Sigmoid colon (tissue), 7 donors: ENCODE measurements around the gene TSPO2. TPM values are rescaled to one million over a fixed set of nuclear protein-coding genes. Genes with fewer than 3 reads are reported as not detected.
A peak's percentile ranks its signal among the peaks of the same experiment; 100 is the strongest.

Source experiments
- DNase-seq: peaks from one replicate; pipeline ENCODE4 v3.0.0-alpha.2; 2019
- H3K27ac ChIP-seq, 4 donors: fragments of 200-600 bp; sonication (generic); one replicate each; pipeline ENCODE4 v1.5.1; 2016 to 2019; ENCODE audit warnings: mild to moderate bottlenecking in 1 of 4
- H3K27me3 ChIP-seq, 3 donors: fragments of 200-600 bp; sonication (generic); one replicate each; pipeline ENCODE4 v1.5.1; 2019; ENCODE audit warnings: mild to moderate bottlenecking in 1 of 3
- H3K36me3 ChIP-seq, 4 donors: fragments of 200-600 bp; sonication (generic); one replicate each; pipeline ENCODE4 v1.5.1; 2016 to 2019
- H3K4me1 ChIP-seq, 4 donors: fragments of 200-600 bp; sonication (generic); one replicate each; pipeline ENCODE4 v1.5.1; 2017 to 2019
- H3K4me3 ChIP-seq, 4 donors: fragments of 200-600 bp; sonication (generic); one replicate each; pipeline ENCODE4 v1.5.1; 2017 to 2019; ENCODE audit warnings: mild to moderate bottlenecking in 2 of 4, moderate library complexity in 1 of 4
- H3K9me3 ChIP-seq, 4 donors: fragments of 200-600 bp in 3 of 4; sonication (generic) in 3 of 4; one replicate each; pipeline versions ENCODE4 v1.5.1 to v1.6.1; 2013 to 2019
- EP300 ChIP-seq, 4 donors: sonication (generic); formaldehyde crosslinking; IDR thresholded peaks; one replicate each; pipeline ENCODE4 v1.6.1; 2017; ENCODE audit warnings: antibody characterized with exemption in 4 of 4
- POLR2A ChIP-seq, 2 donors: fragments of 450-650 bp; IDR thresholded peaks; one replicate each; pipeline ENCODE4 v1.6.1; 2016; ENCODE audit warnings: antibody characterized with exemption in 2 of 2, mild to moderate bottlenecking in 2 of 2, moderate library complexity in 2 of 2
- POLR2AphosphoS5 ChIP-seq, 4 donors: sonication (generic); formaldehyde crosslinking; IDR thresholded peaks; one replicate each; pipeline ENCODE4 v1.6.1; 2017; ENCODE audit warnings: antibody characterized with exemption in 4 of 4
- WGBS, 2 donors: extraction: QIAGEN DNeasy Blood & Tissue Kit; methylation state at CpG; one replicate each; pipeline ENCODE4 v1.1.7; 2013; 5-methylcytosine and 5-hydroxymethylcytosine counted together
- intact Hi-C: fragments of 100-400 bp; cut with DNase I; formaldehyde crosslinking; loops from one replicate; pipeline ENCODE4 v1.15.1; 2023
- polyA plus RNA-seq, 3 donors: library from polyadenylated mRNA; stranded (reverse); fragments of 200-250 nt; gene quantifications; one replicate each; pipeline ENCODE4 v1.2.3, GENCODE V29; 2013
- total RNA-seq, 4 donors: library from RNA; depleted of rRNA; stranded (reverse); fragments of >200 nt; gene quantifications; one replicate each; pipeline ENCODE4 v1.1.0, GENCODE V29; 2016
- TF ChIP-seq, protein P1 (sequence below), 4 experiments: fragments of 450-650 bp in 3 of 4; fragments of 200-600 bp in 1 of 4; IDR thresholded peaks; one replicate each; pipeline ENCODE4 v1.5.1; 2016 to 2019; ENCODE audit warnings: antibody characterized with exemption in 4 of 4, mild to moderate bottlenecking in 3 of 4, moderate library complexity in 2 of 4
- donor health status: healthy with polysubstance abuse.
- donor health status: Bipolar disorder and iron deficiency.
- donor health status: healthy.

TSPO2 gene
- total and polyA plus RNA-seq, 7 donors = 0.48 TPM; not detected in 6

DNA sequence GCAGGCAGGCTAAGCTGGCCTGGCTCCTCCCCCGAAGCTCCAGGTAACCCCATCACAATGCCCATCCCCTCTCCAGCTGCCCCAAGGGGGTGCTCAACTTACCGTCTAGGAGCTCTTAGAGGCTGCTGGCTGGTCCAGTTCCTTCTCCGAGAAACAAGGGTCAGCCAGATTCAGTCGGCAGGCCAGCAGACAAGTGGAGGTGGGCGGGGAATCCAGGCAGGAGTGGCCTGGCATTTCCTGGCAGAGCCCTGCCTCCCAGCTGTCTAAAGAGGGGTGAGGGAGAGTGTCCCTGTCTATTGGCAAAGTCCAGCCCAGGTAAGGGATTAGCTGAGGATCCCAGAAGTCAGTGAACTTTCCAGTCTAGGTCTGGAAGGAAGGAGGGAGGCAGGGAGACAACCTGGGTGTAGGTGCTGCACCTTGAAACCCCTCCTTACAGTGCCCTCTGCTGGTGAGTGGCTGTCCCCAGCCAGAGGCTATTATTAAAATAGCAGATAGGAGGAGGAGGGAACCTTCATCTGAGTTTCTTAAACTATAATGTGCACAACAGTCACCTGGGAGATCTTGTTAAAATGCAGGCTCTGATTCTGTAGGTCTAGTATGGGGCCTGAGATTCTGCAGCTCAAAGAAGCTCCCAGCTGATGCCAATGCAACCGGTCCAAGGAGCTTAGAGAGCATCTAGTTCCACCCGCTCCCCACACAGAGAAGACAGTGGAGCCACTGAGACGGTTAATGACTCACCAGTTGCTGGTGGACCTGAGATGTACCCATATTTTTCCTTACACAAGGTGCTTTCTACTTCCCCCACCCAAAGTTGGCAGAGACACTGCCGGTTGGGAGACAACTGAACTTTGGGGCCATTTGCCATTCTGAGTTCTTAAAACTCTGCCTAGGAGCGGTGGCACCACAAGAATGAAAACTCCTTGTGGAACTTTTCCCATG lies 2.9 kb upstream of the TSPO2 start, which contains the start of gene UNC5CL:
UNC5CL (minus strand) TSS at position 162 of the 939 bp plus-strand sequence. CDS start 4,147 bp downstream, outside the sequence.
- Histone ChIP-seq H3K27ac (no peak within 1 kb of the TSS), H3K9me3 (no peaks in the 10 kb centered on the region), H3K27me3 (no peaks in the 10 kb centered on the region), H3K4me3 (no peak within 1 kb of the TSS), H3K4me1 (no peaks in the 10 kb centered on the region), H3K36me3 (no peaks in the 10 kb centered on the region)
- DNase-seq = no peak
- 46 to 66% methylated on average over 10 of the region's 10 CpGs for WGBS, 2 donors
- TF ChIP-seq POLR2AphosphoS5 (IDR thresholded peaks at IDR 0.05) (no peak), POLR2A (IDR thresholded peaks at IDR 0.05) (no peak), EP300 (IDR thresholded peaks at IDR 0.05) (no peak)
- TF ChIP-seq, protein P1, sequence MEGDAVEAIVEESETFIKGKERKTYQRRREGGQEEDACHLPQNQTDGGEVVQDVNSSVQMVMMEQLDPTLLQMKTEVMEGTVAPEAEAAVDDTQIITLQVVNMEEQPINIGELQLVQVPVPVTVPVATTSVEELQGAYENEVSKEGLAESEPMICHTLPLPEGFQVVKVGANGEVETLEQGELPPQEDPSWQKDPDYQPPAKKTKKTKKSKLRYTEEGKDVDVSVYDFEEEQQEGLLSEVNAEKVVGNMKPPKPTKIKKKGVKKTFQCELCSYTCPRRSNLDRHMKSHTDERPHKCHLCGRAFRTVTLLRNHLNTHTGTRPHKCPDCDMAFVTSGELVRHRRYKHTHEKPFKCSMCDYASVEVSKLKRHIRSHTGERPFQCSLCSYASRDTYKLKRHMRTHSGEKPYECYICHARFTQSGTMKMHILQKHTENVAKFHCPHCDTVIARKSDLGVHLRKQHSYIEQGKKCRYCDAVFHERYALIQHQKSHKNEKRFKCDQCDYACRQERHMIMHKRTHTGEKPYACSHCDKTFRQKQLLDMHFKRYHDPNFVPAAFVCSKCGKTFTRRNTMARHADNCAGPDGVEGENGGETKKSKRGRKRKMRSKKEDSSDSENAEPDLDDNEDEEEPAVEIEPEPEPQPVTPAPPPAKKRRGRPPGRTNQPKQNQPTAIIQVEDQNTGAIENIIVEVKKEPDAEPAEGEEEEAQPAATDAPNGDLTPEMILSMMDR (IDR thresholded peaks at IDR 0.05) = peak in 3 of 4 experiments; percentile 25 to 44 (median 41)
- intact Hi-C loops = no loop called here

DNA sequence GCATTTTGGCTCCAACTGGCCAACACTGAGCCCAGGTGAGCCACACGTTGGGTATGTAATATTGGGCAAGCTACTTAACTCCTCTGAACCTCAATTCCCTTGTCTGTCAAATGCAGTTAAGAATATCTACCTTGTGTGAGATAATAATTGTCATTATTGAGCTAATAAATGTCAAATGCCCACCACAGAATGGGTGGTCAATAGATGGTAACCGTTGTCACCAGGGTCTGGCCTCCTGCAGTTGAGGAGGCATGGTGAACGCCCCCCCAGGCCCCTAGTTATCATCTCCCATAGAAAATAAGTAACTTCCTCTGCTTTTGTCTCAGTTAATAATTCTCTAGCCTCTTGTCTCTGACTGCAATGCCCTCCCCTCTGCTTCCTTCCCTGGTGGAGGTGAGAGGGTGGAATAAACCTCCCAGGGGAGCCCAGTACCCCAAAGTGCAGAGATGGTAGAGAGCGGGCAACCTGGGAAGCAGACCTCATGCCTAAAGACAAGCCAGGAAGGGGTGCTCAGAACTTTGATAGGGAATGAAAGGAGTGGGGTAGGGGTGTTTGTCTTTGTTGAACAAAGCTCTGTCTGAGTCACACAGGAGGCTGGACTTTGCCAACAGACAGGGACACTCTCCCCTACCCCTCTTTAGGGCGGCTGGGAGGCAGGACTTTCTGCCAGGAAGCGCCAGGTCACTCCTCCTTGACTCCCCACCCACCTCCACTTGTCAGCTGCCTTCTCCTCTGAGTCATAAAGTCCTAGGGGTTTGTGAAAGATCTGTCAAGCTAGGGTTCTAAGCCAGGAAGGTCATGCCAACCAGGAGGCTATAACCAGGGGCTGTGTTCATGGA lies 1.9 kb upstream of the TSPO2 start:
- H3K9me3 ChIP-seq = no peaks in the 10 kb centered on the region
- H3K4me1 ChIP-seq = no peaks in the 10 kb centered on the region
- no peak overlapping the region for H3K4me3 ChIP-seq
- intact Hi-C loops = no loop called here
- DNase-seq = no peak
- H3K27me3 ChIP-seq = no peaks in the 10 kb centered on the region
- H3K36me3 ChIP-seq = no peaks in the 10 kb centered on the region
- H3K27ac ChIP-seq = no peak overlapping the region
- TF ChIP-seq POLR2AphosphoS5 (IDR thresholded peaks at IDR 0.05) = no peak
- no peak for TF ChIP-seq POLR2A (IDR thresholded peaks at IDR 0.05)
- TF ChIP-seq, protein P1 (IDR thresholded peaks at IDR 0.05) = no peak
- no peak for TF ChIP-seq EP300 (IDR thresholded peaks at IDR 0.05)
- WGBS, 2 donors = 25 to 63% methylated on average over 6 of the region's 6 CpGs

DNA sequence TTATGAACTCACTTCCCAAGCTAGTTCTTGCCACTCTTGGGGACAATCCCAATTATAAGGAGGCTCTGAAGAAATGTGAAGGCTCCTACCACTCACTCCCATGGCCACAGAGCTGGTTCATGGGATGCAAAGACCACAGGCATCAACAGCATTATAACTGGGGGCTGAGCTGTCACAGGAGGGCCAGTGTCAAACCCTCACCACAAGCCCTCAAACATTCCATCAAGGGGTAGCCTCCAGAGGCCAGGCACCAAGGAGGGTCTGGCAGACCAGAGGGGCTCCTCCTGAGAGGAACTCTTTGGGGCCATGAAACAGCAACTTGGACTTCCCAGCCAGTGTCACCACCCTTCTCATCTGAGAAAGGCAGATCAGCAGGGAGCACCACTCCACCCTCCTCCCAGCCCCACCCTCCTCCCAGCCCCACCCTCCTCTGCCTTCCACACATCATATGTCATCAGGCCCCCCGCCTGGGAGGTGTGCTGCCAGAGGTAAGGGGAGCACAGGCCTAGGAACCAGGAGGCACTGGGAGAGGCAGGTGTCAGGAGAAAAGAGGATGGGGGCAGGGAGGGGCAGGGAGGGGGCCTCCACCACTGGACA lies 1.2 kb upstream of the TSPO2 start:
- H3K27ac ChIP-seq = no peak overlapping the region
- no peak overlapping the region for H3K4me3 ChIP-seq
- WGBS, 2 donors = 27 to 74% methylated on average over 1 of the region's 1 CpG
- no peaks in the 10 kb centered on the region for H3K27me3 ChIP-seq
- H3K4me1 ChIP-seq = no peaks in the 10 kb centered on the region
- no peaks in the 10 kb centered on the region for H3K9me3 ChIP-seq
- no peaks in the 10 kb centered on the region for H3K36me3 ChIP-seq
- TF ChIP-seq POLR2A (IDR thresholded peaks at IDR 0.05) = no peak
- TF ChIP-seq, protein P1 (IDR thresholded peaks at IDR 0.05) = no peak
- TF ChIP-seq POLR2AphosphoS5 (IDR thresholded peaks at IDR 0.05) = no peak
- TF ChIP-seq EP300 (IDR thresholded peaks at IDR 0.05) = no peak
- DNase-seq = no peak
- intact Hi-C loops = no loop called here

DNA sequence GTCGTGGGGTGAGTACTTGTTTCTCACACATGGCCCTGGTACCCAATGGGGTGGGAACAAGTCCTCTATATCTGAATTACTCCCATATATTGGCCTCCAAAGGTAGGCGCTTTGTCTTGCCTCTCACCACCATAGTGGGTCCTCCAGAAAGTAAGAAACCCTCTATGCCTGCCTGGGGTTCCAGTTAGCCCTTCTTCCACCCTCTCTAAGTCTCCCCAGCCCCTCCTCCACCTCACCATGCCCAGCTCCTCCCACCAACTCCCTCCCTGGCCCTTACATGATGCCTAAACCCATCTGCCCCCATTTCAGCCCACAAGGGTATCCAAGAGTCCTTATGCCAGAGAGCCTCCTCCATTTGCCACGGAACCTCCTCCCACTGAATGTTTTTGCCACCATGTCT lies 884 bp downstream of the TSPO2 start:
- 94 to 96% methylated on average over 3 of the region's 3 CpGs for WGBS, 2 donors
- H3K9me3 ChIP-seq = no peaks in the 10 kb centered on the region
- intact Hi-C loops = no loop called here

More for the DNA sequence above, 884 bp downstream of the TSPO2 start:
- TF ChIP-seq EP300 (IDR thresholded peaks at IDR 0.05) = no peak
- no peak for TF ChIP-seq POLR2A (IDR thresholded peaks at IDR 0.05)
- no peak for TF ChIP-seq POLR2AphosphoS5 (IDR thresholded peaks at IDR 0.05)
- TF ChIP-seq, protein P1 (IDR thresholded peaks at IDR 0.05) = no peak
- no peak for DNase-seq
- no peaks in the 10 kb centered on the region for H3K27me3 ChIP-seq
- H3K36me3 ChIP-seq = no peaks in the 10 kb centered on the region
- no peak overlapping the region for H3K4me3 ChIP-seq
- H3K27ac ChIP-seq = no peak overlapping the region
- no peaks in the 10 kb centered on the region for H3K4me1 ChIP-seq
